Right lung (tissue), 10 donors: ENCODE measurements around the gene KATNB1. TPM values are rescaled to one million over a fixed set of nuclear protein-coding genes. Genes with fewer than 3 reads are reported as not detected.
A peak's percentile ranks its signal among the peaks of the same experiment; 100 is the strongest.

Experiments
- DNase-seq, 2 donors: peaks; one replicate each; pipeline ENCODE4 v3.0.0-alpha.2; 2013
- long read RNA-seq, 8 donors: transcript quantifications; one replicate each; lab custom pipeline, GENCODE V29; 2026
- polyA plus RNA-seq, 5 donors: library from polyadenylated mRNA; unstranded; fragments of 120-200 nt; gene quantifications; one replicate each; pipeline versions ENCODE4 v1.2.1 to v1.2.3, GENCODE V29; 2013; ENCODE audit warnings: inconsistent platforms in 1 of 5, low replicate concordance in 1 of 5; ENCODE audit not compliant: insufficient read length in 5 of 5, insufficient read depth in 1 of 5

KATNB1 gene, protein sequence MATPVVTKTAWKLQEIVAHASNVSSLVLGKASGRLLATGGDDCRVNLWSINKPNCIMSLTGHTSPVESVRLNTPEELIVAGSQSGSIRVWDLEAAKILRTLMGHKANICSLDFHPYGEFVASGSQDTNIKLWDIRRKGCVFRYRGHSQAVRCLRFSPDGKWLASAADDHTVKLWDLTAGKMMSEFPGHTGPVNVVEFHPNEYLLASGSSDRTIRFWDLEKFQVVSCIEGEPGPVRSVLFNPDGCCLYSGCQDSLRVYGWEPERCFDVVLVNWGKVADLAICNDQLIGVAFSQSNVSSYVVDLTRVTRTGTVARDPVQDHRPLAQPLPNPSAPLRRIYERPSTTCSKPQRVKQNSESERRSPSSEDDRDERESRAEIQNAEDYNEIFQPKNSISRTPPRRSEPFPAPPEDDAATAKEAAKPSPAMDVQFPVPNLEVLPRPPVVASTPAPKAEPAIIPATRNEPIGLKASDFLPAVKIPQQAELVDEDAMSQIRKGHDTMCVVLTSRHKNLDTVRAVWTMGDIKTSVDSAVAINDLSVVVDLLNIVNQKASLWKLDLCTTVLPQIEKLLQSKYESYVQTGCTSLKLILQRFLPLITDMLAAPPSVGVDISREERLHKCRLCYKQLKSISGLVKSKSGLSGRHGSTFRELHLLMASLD
- polyA plus RNA-seq = 10 to 100 TPM; 12.2 to 19.8 (median 13.3) TPM
- long read RNA-seq, donor 1, partial matches to known transcripts = 0 of 1 reads
- long read RNA-seq, donor 1, other reads (novel, unspliced or antisense) = 0 of 1 reads
- long read RNA-seq, donor 2, partial matches to known transcripts = 0 of 2 reads
- long read RNA-seq, donor 2, other reads (novel, unspliced or antisense) = 0 of 2 reads
- long read RNA-seq, donor 3, partial matches to known transcripts = 0 of 2 reads
- long read RNA-seq, donor 3, other reads (novel, unspliced or antisense) = 0 of 2 reads
- long read RNA-seq, donor 4, partial matches to known transcripts = 0 of 1 reads
- long read RNA-seq, donor 4, other reads (novel, unspliced or antisense) = 0 of 1 reads
- long read RNA-seq, donor 5, partial matches to known transcripts = 0 of 1 reads
- long read RNA-seq, donor 5, other reads (novel, unspliced or antisense) = 0 of 1 reads
- long read RNA-seq, donor 6, partial matches to known transcripts = 0 of 3 reads
- long read RNA-seq, donor 6, other reads (novel, unspliced or antisense) = 0 of 3 reads
- long read RNA-seq, donor 7, partial matches to known transcripts = 19 of 28 reads
- long read RNA-seq, donor 7, other reads (novel, unspliced or antisense) = 8 of 28 reads
- long read RNA-seq, donor 8 = 0 reads

DNA sequence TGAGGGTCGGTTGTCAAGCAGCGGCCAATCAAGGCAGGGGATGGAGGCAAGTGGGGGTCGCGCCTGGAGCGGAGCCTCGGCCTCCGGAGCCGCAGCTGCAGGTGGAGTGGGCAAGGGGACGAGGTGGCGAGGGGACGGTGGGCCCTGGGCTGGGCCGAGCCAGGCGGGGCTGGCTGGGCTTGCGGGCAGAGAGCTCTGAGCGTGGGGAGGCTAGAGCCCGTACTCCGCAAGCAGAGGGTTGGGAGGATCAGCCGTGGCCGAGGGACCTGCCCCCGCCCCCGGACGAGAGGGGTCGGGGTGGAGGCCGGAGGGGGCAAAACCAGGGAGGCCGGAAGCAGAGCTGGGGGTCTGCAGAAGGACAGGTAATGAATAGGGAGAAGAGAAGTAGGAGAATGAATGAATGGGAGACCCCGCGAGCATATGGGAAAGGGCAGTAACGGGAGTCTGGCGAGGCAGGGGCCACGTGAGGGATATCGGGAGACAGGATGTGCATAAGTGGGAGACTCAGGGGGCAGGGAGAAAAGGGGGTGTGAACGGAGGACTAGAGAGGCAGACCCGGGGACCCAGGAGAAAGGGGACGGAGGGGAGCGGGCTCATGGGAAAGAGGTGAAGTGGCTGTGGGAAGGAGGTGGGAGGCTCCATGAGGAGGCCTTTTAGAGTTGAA, at the start of gene KATNB1:
KATNB1 (plus strand) TSS at position 16 of the 664 bp plus-strand sequence. CDS start 1,474 bp downstream, outside the sequence.
- DNase-seq = no peak

DNA sequence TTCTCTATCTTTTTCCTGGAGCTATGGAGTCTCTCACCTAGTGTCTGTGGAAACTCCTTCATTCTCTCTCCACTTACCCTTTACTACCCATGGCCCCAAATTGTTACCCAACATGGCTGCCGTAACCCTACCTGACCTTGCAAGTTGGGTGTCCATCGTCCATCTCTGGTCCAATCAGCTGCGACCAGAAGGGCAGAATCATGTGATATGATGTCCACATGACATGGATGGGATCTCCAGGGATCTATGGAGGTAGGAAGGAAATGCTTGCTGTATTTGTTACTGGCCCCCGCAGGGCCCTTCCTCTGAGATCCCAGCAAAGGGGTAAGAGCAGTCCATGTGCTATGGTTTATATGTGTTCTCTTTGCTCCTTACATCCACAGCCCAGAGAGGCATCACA, 49.0 kb upstream of the KATNB1 start:
- DNase-seq = no peak

DNA sequence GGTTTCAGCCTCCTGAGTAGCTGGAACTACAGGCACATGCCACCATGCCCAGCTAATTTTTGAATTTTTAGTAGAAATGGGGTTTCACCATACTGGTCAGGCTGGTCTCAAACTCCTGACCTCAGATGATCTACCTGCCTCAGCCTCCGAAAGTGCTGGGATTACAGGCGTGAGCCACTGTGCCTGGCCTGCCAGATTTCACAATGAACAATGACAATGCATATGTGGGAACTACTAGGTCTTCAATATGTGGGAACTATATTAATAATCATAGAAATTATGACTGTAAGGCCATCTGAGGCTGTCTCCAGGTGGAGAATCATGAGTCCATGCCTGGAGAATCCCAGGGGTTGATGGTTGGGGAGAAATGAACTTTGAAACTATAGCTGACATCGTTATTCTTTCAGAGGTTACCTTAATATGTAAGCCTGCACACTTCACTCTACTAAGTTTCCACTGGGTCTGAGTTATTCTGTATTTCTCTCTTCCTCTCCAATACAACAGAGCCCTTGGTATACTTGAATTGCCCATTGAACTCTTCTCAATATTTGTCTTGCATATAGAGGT, 48.1 kb upstream of the KATNB1 start:
- DNase-seq = no peak

DNA sequence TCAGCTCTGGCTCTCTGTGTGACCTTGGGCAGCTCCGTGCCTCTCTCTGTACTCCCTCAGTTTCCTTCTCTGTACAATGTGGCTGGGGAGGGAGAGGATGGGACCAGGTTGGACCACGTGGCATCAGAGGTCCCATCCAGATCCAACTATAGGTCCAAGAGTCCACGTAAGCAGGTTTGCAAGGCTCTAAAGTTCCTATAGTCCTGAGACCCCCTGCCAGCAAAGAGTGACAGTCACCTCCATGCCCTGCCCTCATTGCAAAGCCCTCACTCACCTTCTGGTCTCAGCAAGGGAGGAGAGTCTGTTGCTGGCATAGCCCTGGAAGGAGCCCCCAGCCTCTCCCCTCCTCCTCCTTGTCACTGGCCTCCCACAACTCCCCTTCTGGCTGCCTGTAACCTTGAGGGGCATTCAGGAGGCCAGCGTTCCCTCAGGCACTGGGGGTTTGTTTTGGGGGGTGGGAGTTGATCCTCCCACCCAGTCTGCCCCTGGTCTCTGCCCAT, 47.0 kb upstream of the KATNB1 start:
- DNase-seq = no peak

DNA sequence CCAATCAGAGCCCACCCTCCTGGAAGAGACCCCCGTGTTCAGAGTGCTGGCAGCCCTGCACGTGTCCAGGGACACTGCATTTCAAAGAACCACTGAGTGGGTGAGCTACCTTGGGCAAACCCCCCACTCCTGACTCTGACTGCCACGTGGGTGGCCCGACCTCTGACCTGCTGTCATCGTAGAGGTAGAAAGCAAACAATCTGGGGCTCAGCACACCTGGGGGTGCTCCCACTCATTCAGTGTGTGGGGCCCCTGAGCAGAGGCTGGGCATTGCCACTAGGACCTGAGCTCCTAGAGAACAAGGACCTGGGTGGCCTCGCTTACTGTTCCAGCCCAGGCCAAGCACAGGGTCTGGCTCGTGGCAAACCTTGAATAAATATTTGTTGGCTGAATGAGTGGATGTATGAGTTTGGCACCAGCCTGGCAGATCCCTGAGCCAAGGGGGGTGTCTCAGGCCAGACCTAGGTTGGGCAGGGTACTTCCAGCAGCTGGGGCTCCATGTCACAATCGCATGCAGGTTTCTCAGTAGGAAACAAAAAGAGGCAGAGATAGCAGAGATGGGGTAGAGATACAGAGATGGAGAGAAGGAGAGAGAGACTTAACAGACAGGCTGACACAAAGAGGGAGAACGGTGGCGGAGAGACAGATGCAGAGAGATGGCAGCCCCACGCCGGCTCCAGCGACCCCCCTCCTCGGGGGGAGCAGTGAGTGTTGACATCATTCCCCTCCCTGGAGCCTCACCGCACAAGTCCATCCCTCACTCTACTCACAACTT, 46.4 kb upstream of the KATNB1 start:
- DNase-seq = no peak

DNA sequence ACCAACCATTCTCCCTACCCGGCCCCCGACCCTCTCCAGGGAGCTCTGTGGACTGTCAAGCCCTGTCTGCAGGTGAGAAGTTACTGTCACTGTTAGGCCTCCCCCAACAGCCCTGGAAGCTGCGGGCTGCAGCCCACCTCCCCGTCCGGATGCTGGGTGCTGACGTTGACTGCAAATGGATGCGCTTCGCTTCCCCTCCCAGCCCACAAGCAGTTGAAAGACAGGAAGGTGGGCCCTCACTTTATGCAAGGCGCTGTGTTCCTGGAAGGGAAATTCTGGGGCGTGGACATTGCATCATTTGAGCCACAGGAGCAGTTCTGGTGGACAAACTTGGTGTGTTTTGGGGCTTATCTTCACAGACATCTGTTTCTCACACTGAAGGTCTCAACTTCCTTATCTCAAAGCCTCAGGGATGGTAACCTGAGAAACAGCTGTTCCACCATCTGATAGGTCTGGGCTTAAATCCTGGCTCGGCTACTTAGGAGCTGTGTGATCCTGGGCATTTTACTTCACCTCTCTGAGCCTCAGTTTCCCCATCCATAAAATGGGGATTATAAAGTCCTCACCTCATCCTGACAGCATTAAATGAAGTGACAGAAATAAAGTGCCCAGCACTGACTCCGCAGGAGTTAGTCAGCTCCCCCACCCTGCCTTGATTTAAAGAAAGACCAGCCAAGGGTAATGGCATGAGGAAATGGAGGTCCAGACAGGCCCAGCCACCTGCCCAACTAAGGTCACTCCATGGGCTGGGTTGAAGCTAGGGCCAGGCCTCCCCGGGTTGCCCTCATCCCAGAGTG, 45.6 kb upstream of the KATNB1 start:
- DNase-seq = no peak

DNA sequence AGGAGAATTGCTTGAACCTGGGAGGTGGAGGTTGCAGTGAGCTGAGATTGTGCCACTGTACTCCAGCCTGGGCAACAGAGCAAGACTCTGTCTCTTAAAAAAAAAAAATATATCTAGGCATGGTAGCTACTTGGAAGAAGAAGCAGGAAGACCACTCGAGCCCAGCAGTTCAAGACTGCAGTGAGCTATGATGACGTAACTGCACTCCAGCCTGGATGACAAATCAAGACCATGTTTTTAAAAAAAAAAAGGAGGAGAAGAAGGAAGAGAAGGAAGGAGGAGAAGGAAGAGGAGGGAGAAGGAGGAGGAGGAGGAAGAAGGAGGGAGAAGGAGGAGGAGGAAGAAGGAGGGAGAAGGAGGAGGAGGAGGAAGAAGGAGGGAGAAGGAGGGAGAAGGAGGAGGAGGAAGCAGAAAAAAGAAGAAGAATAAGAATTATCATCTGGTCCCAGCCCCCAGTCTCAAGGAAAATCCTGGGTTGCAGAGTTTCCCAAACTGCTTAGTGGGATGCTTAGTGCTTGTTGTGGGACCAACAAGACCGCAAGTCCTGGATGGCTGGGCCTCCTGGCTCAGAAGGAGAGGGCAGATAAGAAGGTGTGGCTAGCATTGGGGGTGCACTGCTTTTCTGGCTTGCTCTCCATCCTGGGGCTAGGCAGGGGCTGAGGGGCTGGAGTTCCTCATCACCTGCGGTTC, 44.6 kb upstream of the KATNB1 start:
- DNase-seq = no peak

DNA sequence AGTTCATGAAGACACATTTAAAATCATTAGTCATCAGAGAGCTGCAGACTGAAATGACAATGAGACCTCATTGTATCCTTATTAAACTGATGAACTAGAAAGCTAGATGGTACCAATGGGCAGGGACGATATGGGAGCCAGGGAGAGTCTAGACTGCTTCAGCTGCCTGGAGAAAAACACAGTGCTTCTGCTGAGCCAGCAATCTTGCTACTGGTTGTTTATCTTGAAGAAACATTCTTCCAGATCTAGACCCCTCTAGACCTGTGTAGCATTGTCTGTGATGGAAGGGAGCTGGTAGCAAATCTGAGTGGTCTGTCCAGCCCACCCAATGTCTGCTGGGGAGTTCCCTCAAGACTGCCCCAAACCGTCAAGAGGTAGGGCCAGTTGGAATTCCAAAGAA, 42.9 kb upstream of the KATNB1 start:
- no peak for DNase-seq

DNA sequence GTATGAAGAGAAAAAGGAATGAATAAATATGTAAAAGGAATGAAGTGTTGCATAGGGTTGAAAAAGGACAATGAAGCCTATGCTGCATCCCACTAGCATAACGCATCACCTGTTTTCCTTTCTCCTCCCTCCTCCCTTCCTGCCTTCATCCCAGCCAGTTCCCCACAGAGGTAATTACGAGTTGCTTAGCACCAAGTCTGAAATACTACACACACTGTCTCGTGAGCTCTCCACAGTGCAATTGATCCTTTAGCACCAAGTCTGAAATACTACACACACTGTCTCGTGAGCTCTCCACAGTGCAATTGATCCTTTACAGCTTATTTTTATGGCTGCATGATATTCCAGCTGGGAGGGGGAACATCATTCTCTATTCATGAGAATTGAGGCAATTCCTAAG, 42.0 kb upstream of the KATNB1 start:
- no peak for DNase-seq

DNA sequence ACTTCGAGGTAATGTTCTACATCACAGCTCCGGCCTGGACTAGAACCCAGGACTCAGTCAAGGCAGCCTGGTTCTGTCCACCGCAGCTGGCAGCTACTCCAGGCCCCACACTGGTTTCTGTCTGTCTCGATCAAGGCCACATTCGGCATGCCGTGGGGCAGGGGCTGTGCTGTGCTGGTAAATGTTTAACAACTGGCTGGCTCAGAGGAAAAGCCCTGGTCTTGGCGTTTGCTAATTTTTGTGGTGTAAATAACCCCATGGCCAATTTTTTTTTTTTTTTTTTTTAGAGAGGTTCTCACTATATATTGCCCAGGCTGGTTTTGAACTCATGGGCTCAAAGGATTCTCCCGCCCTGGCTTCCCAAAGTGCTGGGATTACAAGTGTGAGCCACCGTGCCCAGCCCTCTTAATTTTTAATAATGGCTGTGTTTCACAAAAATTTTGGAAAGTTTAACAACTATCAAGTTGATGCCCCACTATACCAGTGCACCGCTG, 41.3 kb upstream of the KATNB1 start:
- DNase-seq = no peak

DNA sequence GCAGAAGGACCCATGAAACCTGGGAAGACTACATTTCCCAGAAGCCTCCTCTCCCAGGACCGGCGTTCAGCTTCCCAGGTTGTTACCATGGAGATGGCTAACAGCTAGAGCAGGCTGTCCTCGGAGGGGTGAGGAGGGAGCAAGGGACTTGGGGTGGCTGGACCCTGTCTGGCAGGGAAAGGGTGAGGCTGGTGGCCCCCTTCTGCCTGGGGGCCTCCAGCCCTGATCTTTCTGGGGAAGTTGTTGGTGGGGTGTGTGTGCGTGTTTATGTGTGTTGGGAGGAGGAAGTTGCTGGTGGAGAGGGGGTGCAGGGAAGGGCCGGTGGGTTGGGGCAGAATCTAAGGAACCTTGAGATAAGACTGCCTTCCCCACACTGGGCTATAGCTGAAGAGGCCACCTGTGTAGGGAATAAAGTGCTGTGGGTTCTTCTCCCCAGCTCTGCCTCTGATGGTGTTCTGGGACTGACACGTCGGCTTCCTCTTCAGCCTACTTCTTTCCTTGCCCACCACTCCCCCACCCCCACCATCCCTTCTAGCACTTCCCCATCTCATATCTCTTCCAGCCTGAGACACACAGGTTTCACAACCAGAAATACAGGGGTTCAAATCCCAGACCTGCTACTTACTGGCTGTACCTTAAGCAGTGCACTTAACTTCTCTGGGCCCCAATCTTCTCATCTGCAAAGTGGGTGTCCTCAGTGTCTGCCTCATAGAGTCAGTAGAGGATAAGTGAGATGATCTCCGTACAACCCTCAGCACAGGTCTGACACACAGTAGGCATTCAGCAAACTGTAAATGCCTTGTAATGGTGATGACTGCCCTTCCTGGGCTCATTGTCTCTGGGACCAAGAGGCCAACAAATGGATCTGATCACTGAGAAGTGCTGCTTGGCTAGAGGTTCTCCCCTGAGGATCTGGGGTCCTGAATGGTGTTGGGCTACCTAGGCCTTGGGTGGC, 40.6 kb upstream of the KATNB1 start, which contains the start of gene DRC7:
DRC7 (plus strand) TSS at position 82 of the 955 bp plus-strand sequence. CDS start 3,144 bp downstream, outside the sequence.
- DNase-seq = peak; percentile 48 to 55

DNA sequence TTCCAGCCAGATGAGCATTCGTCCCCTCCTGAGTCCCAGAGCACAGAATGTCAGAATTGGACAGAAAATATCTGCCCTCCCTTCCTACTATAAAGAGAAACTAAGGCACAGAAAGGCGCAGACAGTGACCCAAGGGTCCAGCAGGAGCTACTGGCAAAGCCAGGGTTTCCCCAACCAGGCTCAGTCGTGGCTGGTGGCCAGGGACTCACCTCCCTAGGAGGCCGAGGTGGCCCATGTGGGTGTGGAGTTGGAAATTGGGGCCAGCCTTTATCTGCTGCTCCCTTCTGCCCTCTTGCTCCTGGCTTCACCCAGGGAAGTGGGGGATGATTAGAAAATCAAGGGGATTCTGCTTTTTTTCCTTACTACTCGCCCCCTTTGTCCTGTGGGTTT, 39.9 kb upstream of the KATNB1 start:
- DNase-seq = no peak

DNA sequence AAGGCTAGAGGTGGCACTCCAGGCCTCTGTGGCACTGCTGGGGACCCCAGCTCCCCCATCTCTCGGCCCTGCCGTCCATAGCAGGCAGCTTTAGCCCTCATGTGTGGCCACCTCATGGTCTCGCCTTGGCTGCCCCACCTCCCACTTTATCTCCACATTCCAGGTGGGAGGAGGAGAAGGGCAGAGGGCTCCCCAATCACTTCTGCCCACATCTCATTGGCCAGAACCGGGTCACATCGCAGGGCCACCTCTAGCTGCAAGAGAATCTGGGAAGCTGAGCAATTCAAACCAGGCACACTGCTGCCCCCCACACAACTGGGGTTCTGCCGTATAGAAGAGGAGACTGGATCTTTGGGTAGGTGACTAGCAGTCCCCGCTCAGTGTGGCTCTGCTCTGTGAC, 39.3 kb upstream of the KATNB1 start:
- DNase-seq = no peak

DNA sequence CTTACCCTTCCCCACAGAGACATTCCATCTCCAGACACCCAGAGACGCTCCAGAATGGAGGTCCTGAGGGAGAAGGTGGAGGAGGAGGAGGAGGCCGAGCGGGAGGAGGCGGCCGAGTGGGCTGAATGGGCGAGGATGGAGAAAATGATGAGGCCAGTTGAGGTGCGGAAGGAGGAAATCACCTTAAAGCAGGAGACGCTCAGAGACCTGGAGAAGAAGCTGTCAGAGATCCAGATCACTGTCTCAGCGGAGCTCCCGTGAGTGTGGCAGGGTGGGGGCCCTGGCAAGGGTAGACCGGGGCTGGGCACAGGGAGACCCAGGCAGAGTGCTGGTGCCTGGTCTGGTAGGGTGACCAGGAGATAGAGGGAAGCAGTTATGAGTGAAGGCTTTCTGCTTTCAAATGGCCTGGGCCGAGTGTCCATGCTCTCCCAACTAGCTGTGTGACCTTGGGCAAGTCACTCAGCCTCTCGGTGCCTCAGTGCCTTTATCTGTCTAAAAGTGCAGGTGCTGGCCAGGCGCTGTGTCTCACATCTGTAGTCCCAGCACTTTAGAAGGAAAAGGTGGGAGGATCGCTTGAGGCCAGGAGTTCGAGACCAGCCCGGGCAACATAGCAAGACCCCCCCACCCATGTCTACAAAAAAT, 37.6 kb upstream of the KATNB1 start:
- no peak for DNase-seq

DNA sequence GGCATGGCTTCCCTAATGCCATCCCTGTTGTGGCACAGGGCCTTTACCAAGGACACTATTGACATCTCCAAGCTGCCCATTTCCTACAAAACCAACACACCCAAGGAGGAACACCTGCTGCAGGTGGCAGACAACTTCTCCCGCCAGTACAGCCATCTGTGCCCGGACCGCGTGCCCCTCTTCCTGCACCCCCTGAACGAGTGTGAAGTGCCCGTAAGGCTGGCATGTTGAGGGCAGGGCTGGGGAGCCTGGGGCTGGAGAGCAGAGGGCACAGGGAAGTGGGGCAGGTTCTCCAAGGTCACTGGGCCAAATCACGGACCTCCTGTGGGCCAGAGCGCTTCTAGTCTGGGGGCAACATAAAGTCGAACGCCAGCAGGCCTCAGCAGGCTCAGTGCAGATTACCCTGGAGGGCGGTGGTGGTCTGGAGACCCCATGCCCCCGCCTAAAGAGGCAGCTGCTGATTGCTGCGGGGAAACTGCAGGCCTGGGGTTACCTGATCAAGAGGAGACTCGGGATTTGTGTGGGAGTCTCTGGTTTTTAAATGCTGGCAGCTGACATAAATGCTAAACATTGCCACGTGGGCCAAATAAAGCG, 36.7 kb upstream of the KATNB1 start:
- no peak for DNase-seq

DNA sequence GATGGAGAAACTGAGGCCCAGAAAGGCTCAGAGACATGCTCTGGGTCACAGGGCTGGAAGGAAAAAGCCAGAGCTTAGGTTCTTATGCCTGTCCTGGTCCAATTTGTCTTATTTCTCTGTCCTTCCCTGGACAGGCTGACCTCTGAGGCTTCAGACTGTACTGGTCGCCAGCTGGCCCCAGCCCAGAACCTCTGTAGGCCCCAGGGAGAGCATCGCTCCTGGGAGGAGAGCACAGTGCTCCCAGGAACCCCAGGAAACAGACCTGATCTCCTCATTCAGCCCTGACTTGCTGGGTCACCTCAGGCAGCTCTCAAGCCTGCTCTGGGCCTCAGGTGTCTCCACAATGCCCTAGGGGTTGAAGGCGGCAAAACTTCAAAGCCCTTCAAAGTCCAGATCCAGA, 36.1 kb upstream of the KATNB1 start:
- DNase-seq = no peak
